ENCODE data around the gene ERCC6L. TPM values are rescaled to one million over a fixed set of nuclear protein-coding genes. Genes with fewer than 3 reads are reported as not detected.

The ERCC6L gene
- polyA plus RNA-seq (ENCODE audit: insufficient read length): 1.6 TPM

- DNase-seq: peak; percentile 92
Measured at GRCh38 chrX:72238721-72239475, at the start of gene ERCC6L. ERCC6L (minus strand) TSS chrX:72239027; CDS start chrX:72238911, 116 bp downstream.

- DNase-seq: no peak
Measured at GRCh38 chrX:72282302-72282701, 43.5 kb upstream of the ERCC6L start.

GRCh38 chrX:72280321-72280845 lies 41.6 kb upstream of the ERCC6L start:
- DNase-seq: no peak

- no peak for DNase-seq
Measured at GRCh38 chrX:72276478-72276953, 37.7 kb upstream of the ERCC6L start.

GRCh38 chrX:72274526-72274925 lies 35.7 kb upstream of the ERCC6L start:
- DNase-seq: no peak

GRCh38 chrX:72273718-72274117 lies 34.9 kb upstream of the ERCC6L start:
- no peak for DNase-seq

- no peak for DNase-seq
Measured at GRCh38 chrX:72272868-72273267, 34.0 kb upstream of the ERCC6L start.

GRCh38 chrX:72271812-72272211 lies 33.0 kb upstream of the ERCC6L start:
- no peak for DNase-seq

- DNase-seq: no peak
Measured at GRCh38 chrX:72271091-72271788, 32.4 kb upstream of the ERCC6L start.

- DNase-seq: no peak
Measured at GRCh38 chrX:72270316-72270866, 31.6 kb upstream of the ERCC6L start.

- no peak for DNase-seq
Measured at GRCh38 chrX:72269671-72270251, 30.9 kb upstream of the ERCC6L start.

- no peak for DNase-seq
Measured at GRCh38 chrX:72268597-72269365, 30.0 kb upstream of the ERCC6L start.

GRCh38 chrX:72265263-72265662 lies 26.4 kb upstream of the ERCC6L start:
- no peak for DNase-seq

GRCh38 chrX:72262077-72262476 lies 23.2 kb upstream of the ERCC6L start:
- DNase-seq: no peak

GRCh38 chrX:72260448-72260847 lies 21.6 kb upstream of the ERCC6L start:
- DNase-seq: no peak

GRCh38 chrX:72258174-72258573 lies 19.3 kb upstream of the ERCC6L start:
- DNase-seq: no peak

GRCh38 chrX:72255864-72256263 lies 17.0 kb upstream of the ERCC6L start:
- no peak for DNase-seq

- DNase-seq: no peak
Measured at GRCh38 chrX:72255445-72255844, 16.6 kb upstream of the ERCC6L start.

- no peak for DNase-seq
Measured at GRCh38 chrX:72254816-72255215, 16.0 kb upstream of the ERCC6L start.

- no peak for DNase-seq
Measured at GRCh38 chrX:72253686-72254085, 14.9 kb upstream of the ERCC6L start.

- DNase-seq: no peak
Measured at GRCh38 chrX:72247206-72247942, 8.5 kb upstream of the ERCC6L start.
